Suprapubic skin (tissue), 4 donors: ENCODE data around the gene SLX4.

Experiments
- CTCF ChIP-seq, 2 donors: fragments of 200-600 bp in 1 of 2; fragments of 450-650 bp in 1 of 2; sonication (generic) in 1 of 2; IDR thresholded peaks; one replicate each; pipeline ENCODE4 v1.5.1; 2016 to 2019; ENCODE audit warnings: antibody characterized with exemption in 2 of 2, mild to moderate bottlenecking in 1 of 2, moderate library complexity in 1 of 2
- POLR2A ChIP-seq, 2 donors: fragments of 450-650 bp; IDR thresholded peaks; one replicate each; pipeline ENCODE4 v1.6.1; 2017; ENCODE audit warnings: antibody characterized with exemption in 2 of 2, mild to moderate bottlenecking in 2 of 2, moderate library complexity in 2 of 2
- POLR2AphosphoS5 ChIP-seq, 3 donors: sonication (generic); formaldehyde crosslinking; IDR thresholded peaks; one replicate each; pipeline ENCODE4 v1.6.1; 2017; ENCODE audit warnings: antibody characterized with exemption in 3 of 3

- TF ChIP-seq POLR2A (IDR thresholded peaks at IDR 0.05) (no peak), CTCF (IDR thresholded peaks at IDR 0.05) (no peak), POLR2AphosphoS5 (IDR thresholded peaks at IDR 0.05) (no peak)
Measured at GRCh38 chr16:3597676-3598075, 13.7 kb downstream of the SLX4 start.
